Astrocyte (in vitro differentiated cells and primary cell): ENCODE results near the gene EML6. TPM values are rescaled to one million over a fixed set of nuclear protein-coding genes. Genes with fewer than 3 reads are reported as not detected.

Experiments
- DNase-seq: peaks from one replicate; pipeline ENCODE4 v3.0.0-alpha.2; 2010; ENCODE audit warnings: low read depth
- FAIRE-seq: peaks from 2 replicates; lab custom pipeline; 2011; peaks lifted over from hg19 to GRCh38; lab: Jason Lieb, UNC
- H2AFZ ChIP-seq: 2 replicates; pipeline ENCODE4 v1.6.0; 2012; ENCODE audit warnings: low read depth, low read length, inconsistent platforms
- H3K27ac ChIP-seq: 2 replicates; pipeline ENCODE4 v1.5.1; 2011; ENCODE audit warnings: low read depth, low read length, inconsistent platforms
- H3K27me3 ChIP-seq: 2 replicates; pipeline ENCODE4 v1.6.0; 2011; ENCODE audit warnings: low read length, inconsistent platforms; ENCODE audit not compliant: insufficient read depth
- H3K36me3 ChIP-seq: 2 replicates; pipeline ENCODE4 v1.5.1; 2011; ENCODE audit warnings: low read length, inconsistent platforms; ENCODE audit not compliant: insufficient read depth
- H3K4me1 ChIP-seq: 2 replicates; pipeline ENCODE4 v1.5.1; 2011; ENCODE audit warnings: low read length, inconsistent platforms; ENCODE audit not compliant: insufficient read depth
- H3K4me2 ChIP-seq: 2 replicates; pipeline ENCODE4 v1.6.0; 2012; ENCODE audit warnings: low read length, inconsistent platforms
- H3K4me3 ChIP-seq: 2 replicates; pipeline ENCODE4 v1.5.1; 2011; ENCODE audit warnings: low read depth, mild to moderate bottlenecking, low read length, inconsistent platforms; ENCODE audit not compliant: insufficient read depth
- H3K79me2 ChIP-seq: 2 replicates; pipeline ENCODE4 v1.6.0; 2012; ENCODE audit warnings: mild to moderate bottlenecking, low read length, inconsistent platforms; ENCODE audit not compliant: insufficient read depth
- H3K9ac ChIP-seq: 2 replicates; pipeline ENCODE4 v1.6.0; 2012; ENCODE audit warnings: mild to moderate bottlenecking, low read length, inconsistent platforms
- H3K9me3 ChIP-seq: 2 replicates; pipeline ENCODE4 v1.5.1; 2012; ENCODE audit warnings: low read depth, mild to moderate bottlenecking, low read length, inconsistent platforms; ENCODE audit not compliant: insufficient read depth
- H4K20me1 ChIP-seq: 2 replicates; pipeline ENCODE4 v1.6.0; 2012; ENCODE audit warnings: low read length, inconsistent platforms; ENCODE audit not compliant: insufficient read depth
- H3K27ac Mint-ChIP-seq: one replicate; pipeline ENCODE4 v1.8.0; 2021; ENCODE audit warnings: mild to moderate bottlenecking, mixed read lengths; ENCODE audit not compliant: unreplicated experiment
- H3K27me3 Mint-ChIP-seq: one replicate; pipeline ENCODE4 v1.8.0; 2021; ENCODE audit warnings: low read depth, mixed read lengths; ENCODE audit not compliant: unreplicated experiment
- H3K36me3 Mint-ChIP-seq: one replicate; pipeline ENCODE4 v1.8.0; 2021; ENCODE audit warnings: low read depth, mixed read lengths; ENCODE audit not compliant: unreplicated experiment
- H3K4me1 Mint-ChIP-seq: one replicate; pipeline ENCODE4 v1.8.0; 2021; ENCODE audit warnings: low read depth, mixed read lengths; ENCODE audit not compliant: unreplicated experiment
- H3K4me3 Mint-ChIP-seq: one replicate; pipeline ENCODE4 v1.8.0; 2021; ENCODE audit warnings: mild to moderate bottlenecking, moderate library complexity, mixed read lengths; ENCODE audit not compliant: unreplicated experiment
- H3K9me3 Mint-ChIP-seq: one replicate; pipeline ENCODE4 v1.8.0; 2021; ENCODE audit warnings: mild to moderate bottlenecking, mixed read lengths; ENCODE audit not compliant: unreplicated experiment
- CTCF ChIP-seq: IDR thresholded peaks from 2 replicates; pipeline ENCODE4 v1.5.1; 2011; ENCODE audit warnings: low read depth, mild to moderate bottlenecking, inconsistent platforms, low read length, moderate library complexity; ENCODE audit not compliant: insufficient read depth
- EZH2 ChIP-seq: IDR thresholded peaks from 2 replicates; pipeline ENCODE4 v1.6.1; 2012; ENCODE audit warnings: mild to moderate bottlenecking, low read length, inconsistent platforms; ENCODE audit not compliant: insufficient read depth
- total RNA-seq: library from RNA; stranded (reverse); gene quantifications from 2 replicates; pipeline ENCODE4 v1.2.1, GENCODE V29; 2021

EML6 gene
- total RNA-seq, 1 donor from 2014 or later: 0.23 TPM

- Histone ChIP-seq H3K4me2 (peak overlapping the region; percentile 78), H3K9ac (peak overlapping the region; percentile 29)
- H3K4me1 Mint-ChIP-seq: peaks cover 13% of the 10 kb centered on the region
These were observed 180.5 kb downstream of the EML6 start for GRCh38 chr2:54903736-54904554.

GRCh38 chr2:54904836-54905235 lies 181.4 kb downstream of the EML6 start:
- no peak for FAIRE-seq
- no peaks in the 10 kb centered on the region for H4K20me1 ChIP-seq
- Mint-ChIP-seq H3K27me3 (no peaks in the 10 kb centered on the region), H3K9me3 (no peaks in the 10 kb centered on the region), H3K27ac (no peak overlapping the region), H3K4me3 (no peak overlapping the region), H3K36me3 (peaks cover 3% of the 10 kb centered on the region), H3K4me1 (peaks cover 13% of the 10 kb centered on the region)
- no peak overlapping the region for H3K4me3 ChIP-seq
- TF ChIP-seq CTCF: no peak
- TF ChIP-seq EZH2: no peak
- no peaks in the 10 kb centered on the region for H3K36me3 ChIP-seq
- no peak overlapping the region for H2AFZ ChIP-seq
- DNase-seq: no peak
- no peaks in the 10 kb centered on the region for H3K27me3 ChIP-seq
- peaks cover 20% of the 10 kb centered on the region for H3K4me1 ChIP-seq
- H3K9me3 ChIP-seq: no peaks in the 10 kb centered on the region
- H3K4me2 ChIP-seq: peak overlapping the region; percentile 78
- no peaks in the 10 kb centered on the region for H3K79me2 ChIP-seq
- no peak overlapping the region for H3K9ac ChIP-seq
- H3K27ac ChIP-seq: peak overlapping the region; percentile 79

More at GRCh38 chr2:54903736-54904554, 180.5 kb downstream of the EML6 start:
- no peaks in the 10 kb centered on the region for H3K27me3 Mint-ChIP-seq
- H3K36me3 Mint-ChIP-seq: peaks cover 3% of the 10 kb centered on the region
- H3K27ac Mint-ChIP-seq: peak overlapping the region; percentile 88
- Histone ChIP-seq H3K79me2 (no peaks in the 10 kb centered on the region), H3K9me3 (no peaks in the 10 kb centered on the region), H3K27ac (peak overlapping the region; percentile 79), H3K4me1 (peaks cover 19% of the 10 kb centered on the region), H3K27me3 (no peaks in the 10 kb centered on the region), H3K36me3 (no peaks in the 10 kb centered on the region), H4K20me1 (no peaks in the 10 kb centered on the region), H2AFZ (peak overlapping the region; percentile 64), H3K4me3 (peak overlapping the region; percentile 3)
- H3K4me3 Mint-ChIP-seq: peak overlapping the region; percentile 24
- no peak for TF ChIP-seq EZH2
- TF ChIP-seq CTCF: no peak
- no peaks in the 10 kb centered on the region for H3K9me3 Mint-ChIP-seq
- DNase-seq: peak; percentile 99
- peak; percentile 98 for FAIRE-seq

GRCh38 chr2:54906716-54907115 lies 183.3 kb downstream of the EML6 start:
- H4K20me1 ChIP-seq: no peaks in the 10 kb centered on the region
- H3K27ac ChIP-seq: no peak overlapping the region
- H3K4me2 ChIP-seq: no peak overlapping the region
- no peak for DNase-seq
- no peaks in the 10 kb centered on the region for H3K36me3 Mint-ChIP-seq
- no peaks in the 10 kb centered on the region for H3K36me3 ChIP-seq
- H3K9ac ChIP-seq: no peak overlapping the region
- H3K4me3 Mint-ChIP-seq: no peak overlapping the region
- FAIRE-seq: no peak
- TF ChIP-seq EZH2 (no peak), CTCF (no peak)
- H3K9me3 ChIP-seq: no peaks in the 10 kb centered on the region
- no peaks in the 10 kb centered on the region for H3K27me3 ChIP-seq
- H3K27me3 Mint-ChIP-seq: no peaks in the 10 kb centered on the region
- H3K9me3 Mint-ChIP-seq: no peaks in the 10 kb centered on the region
- no peaks in the 10 kb centered on the region for H3K79me2 ChIP-seq
- H3K4me1 ChIP-seq: peaks cover 20% of the 10 kb centered on the region
- no peak overlapping the region for H2AFZ ChIP-seq
- H3K4me3 ChIP-seq: no peak overlapping the region
- H3K27ac Mint-ChIP-seq: no peak overlapping the region
- peaks cover 13% of the 10 kb centered on the region for H3K4me1 Mint-ChIP-seq
